GM21717 (cell line): ENCODE data around the gene DRAM1.
A peak's percentile ranks its signal among the peaks of the same experiment; 100 is the strongest.
"Not testable (repeated sequence)": the region's sequence is repeated elsewhere in the genome, so short reads cannot be mapped to it uniquely, and the experiment has no call there.

ENCODE experiments used
- ATAC-seq: cut with Tn5 transposase; IDR thresholded peaks from one replicate; pipeline ENCODE4 v1.9.1; 2021; ENCODE audit warnings: mild to moderate bottlenecking, moderate library complexity; ENCODE audit not compliant: unreplicated experiment

Gene DRAM1

DNA sequence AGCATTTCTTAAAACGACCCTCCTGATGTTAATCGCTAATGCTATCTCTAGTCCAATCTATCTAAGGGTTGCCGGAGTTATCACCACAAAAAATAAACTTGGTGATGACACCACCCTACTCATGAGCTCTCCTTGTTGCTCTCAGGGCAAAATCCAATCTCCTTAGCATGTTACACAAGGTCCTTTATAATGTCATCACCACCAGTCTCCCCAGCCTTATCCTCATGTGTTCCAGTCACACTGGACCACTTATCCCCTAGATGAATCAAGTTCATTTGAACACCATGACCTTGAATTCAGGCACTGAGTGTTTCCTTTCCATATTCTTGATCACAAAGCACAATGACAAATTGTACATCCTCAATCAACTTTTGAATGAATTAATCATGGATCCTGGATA, 19.0 kb upstream of the DRAM1 start:
- ATAC-seq, result no peak

DNA sequence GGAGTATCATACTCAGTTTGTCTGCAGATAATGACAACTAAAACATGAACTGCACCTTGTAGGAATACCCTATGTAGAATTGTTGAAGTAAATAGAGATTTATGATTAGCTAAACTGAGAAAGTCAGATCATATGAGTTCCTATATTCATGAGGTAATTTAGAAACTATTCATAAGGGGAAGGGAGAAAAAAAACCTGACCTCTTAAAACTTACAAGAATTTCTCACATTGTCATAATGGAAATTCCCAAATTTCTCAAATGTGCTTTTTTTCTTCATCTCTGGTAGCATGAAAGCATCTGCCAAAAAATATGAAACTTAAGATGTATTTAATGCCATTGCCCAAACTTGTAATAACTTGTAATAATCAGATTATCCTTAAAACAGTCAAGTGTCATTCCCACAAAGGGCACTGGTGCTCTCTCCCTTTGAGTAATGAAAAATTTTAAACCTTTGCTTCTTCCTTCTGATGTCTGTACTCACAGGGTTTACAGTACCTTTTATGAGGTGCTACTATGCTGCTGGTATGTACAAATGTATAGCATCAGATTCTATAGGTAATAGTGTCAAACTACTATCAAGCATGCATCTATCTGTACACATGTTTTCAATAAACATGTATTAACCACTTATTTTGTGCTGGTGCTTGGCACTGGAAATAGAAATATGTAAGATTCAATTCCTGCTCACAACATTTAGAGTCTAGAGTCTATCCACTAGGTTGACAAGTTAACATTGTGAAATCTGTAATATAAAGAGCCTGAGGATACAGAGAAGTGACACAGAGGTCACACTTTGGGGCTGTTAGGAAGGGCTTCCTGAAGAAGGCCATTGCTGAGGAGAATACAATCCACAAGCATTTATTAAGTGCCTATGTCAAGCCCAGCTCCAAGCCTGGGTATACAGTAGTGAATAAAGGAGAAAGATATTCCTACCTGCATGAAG, 17.4 kb upstream of the DRAM1 start:
- ATAC-seq, result peak; percentile 47

GRCh38 chr12:101861688-101862087, 15.7 kb upstream of the DRAM1 start:
- not testable (repeated sequence) for ATAC-seq

DNA sequence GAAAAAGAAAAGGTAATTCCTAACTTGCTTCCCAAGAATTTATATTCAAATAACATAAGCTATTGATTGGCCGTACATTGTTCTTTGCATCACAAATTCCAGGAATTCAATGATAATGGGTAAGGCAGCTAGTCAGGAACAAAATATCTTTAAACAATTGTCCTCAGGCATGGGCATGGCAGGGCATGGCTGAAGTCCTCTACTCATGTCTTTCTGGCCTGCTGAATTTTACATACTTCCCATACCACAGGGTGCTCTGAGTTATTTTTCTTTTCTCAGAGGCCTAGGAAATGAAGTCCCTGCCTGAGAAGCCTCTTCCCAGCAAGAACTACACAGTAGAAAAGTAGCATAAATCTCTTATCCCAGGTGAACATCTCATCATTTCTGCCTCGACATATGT, 15.1 kb upstream of the DRAM1 start:
- no peak for ATAC-seq

- no peak for ATAC-seq
Measured at GRCh38 chr12:101863981-101864380, 13.4 kb upstream of the DRAM1 start.

- ATAC-seq, result no peak
Measured at GRCh38 chr12:101866615-101867373, 10.6 kb upstream of the DRAM1 start.

DNA sequence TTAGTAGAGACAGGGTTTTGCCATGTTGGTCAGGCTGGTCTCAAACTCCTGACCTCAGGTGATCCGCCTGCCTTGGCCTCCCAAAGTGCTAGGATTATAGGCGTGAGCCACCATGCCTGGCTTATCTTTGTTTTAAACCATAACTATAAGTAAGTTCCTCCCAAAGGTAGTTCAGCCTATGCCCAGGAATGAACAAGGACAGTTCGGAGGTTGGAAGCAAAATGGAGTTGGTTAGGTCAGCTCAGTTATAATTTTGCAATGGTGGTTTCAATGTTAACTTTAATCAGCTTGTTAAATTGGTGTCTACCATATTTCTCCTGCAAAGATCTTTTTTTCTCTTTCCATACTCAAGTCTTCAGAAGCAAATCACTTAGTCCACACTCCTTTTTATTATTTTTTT, 9.8 kb upstream of the DRAM1 start:
- not testable (repeated sequence) for ATAC-seq

- ATAC-seq, result no peak
Measured at GRCh38 chr12:101870925-101871324, 6.5 kb upstream of the DRAM1 start.

DNA sequence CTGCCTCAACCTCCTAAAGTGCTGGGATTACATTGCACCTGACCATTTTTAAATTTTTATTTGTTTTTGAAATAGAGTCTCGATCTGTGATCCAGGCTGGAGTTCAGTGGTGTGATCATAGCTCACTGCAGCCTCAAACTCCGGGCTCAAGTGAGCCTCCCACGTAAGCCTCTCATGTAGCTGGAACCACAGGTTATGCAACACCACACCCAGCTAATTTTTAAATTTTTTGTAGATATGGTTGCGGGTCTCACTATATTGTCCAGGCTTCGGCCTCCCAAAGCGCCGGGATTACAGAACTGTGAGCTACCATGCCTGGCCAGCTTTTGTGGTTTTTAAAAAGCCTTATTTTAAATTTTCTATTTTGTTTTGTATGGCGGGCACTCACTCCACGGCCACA, 2.2 kb upstream of the DRAM1 start:
- no peak for ATAC-seq

DNA sequence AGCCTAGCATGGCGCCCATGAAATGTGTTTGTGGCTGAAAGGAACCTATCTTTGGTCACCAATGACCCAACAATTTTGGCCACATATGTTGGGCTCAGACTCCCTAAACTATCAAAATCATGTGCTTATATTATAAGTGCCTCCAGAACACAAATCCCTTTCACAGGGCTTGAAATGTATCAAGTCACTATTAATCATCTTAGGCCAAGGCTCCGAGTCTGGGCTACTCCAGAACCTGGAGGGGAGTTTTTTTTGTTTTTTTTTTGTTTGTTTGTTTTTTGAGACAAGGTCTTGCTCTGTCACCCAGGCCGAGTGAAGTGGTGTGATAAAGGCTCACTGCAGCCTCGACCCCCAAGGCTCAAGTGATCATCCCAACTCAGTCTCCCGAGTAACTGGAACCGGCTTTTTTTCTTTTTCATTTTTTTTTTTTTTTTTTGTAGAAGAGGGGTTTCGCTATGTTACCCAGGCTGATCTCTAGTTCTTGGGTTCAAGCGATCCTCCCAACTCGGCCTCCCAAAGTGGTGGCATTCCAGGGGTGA, 989 bp upstream of the DRAM1 start:
- no peak for ATAC-seq

DNA sequence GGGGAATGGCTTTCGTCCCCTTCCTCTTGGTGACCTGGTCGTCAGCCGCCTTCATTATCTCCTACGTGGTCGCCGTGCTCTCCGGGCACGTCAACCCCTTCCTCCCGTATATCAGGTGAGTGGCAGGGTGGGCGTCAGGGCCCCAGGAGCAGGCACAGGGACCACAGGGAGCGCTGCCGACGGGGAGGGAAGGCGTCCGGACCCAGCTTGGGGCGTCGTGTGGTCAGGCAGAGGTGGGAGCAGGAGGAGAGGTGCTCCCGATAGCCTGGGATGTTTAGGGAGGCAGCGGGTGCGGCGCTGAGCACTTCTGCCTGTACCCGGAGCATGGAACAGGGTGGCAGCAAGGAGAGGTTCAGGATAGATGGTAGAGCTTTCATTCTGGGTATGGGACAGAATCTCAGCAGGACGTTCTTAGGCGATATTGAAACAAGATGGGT, 444 bp downstream of the DRAM1 start:
- ATAC-seq, result no peak

GRCh38 chr12:101878243-101878821, 952 bp downstream of the DRAM1 start:
- no peak for ATAC-seq

GRCh38 chr12:101880769-101881168, 3.4 kb downstream of the DRAM1 start:
- ATAC-seq, result no peak

DNA sequence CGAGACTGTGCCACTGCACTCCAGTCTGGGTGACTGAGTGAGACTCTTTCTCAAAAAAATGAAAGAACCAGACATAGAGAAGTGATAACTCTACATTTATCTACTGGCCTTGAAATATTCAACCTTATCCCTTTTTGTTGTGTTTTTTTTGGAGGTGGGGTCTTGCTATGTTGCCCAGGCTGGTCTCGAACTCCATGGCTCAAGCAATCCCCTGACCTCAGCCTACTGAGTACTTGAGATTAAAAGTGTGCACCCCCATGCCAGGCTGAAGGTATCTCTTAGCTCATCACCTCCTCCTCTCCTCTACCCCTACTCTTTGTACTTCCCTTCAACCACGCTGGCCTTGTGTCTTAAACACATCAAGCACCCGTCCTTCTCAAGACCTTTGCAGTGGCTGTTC, 3.8 kb downstream of the DRAM1 start:
- ATAC-seq, result no peak

GRCh38 chr12:101884174-101884573, 6.8 kb downstream of the DRAM1 start:
- no peak for ATAC-seq

DNA sequence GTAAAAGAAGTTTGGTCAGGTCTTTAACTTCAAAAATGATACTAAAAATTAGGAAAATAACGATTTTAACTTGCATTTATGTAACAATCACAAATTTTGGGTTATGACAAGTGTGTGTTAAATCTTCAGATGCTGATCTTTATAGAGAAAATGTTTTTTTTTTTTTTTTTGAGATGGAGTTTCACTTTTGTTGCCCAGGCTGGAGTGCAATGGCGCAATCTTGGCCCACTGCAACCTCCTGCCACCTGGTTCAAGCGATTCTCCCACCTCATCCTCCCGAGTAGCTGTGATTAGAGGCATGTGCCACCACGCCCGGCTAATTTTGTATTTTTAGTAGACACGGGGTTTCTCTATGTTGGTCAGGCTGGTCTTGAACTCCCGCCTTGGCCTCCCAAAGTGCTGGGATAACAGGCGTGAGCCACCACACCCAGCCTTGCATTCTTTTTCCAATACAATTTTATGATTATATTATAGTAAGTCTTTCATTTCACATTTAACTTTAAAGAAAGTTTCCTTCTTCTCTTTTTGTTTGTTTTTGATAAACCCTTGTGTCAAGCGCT, 7.5 kb downstream of the DRAM1 start:
- ATAC-seq, result not testable (repeated sequence)

GRCh38 chr12:101885912-101886561, 8.7 kb downstream of the DRAM1 start:
- no peak for ATAC-seq

GRCh38 chr12:101889211-101889752, 11.9 kb downstream of the DRAM1 start:
- ATAC-seq, result no peak

DNA sequence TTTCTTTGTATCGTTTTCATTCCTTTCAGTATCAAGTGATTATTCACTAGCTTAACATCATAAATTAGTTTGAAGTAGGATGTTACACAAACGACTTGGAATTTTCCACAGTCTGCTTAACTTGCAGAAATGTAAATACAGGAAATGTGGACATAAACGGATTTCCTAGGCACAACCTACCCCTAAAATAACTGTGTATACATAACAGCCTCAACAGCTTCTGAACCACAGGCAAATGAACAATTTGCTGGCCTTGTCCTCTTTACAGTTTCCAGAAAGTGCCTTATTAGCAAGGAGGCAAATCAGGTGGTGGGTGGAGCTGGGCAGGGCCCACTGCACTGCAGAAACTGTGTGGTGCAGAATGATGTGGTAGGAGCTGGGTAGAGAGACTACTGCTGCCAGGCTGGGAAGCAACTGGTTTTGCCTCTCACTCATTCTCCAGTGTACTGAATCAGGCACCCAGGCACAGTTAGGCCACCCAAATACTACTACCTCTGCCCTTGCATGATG, 14.1 kb downstream of the DRAM1 start:
- ATAC-seq, result peak; percentile 94

DNA sequence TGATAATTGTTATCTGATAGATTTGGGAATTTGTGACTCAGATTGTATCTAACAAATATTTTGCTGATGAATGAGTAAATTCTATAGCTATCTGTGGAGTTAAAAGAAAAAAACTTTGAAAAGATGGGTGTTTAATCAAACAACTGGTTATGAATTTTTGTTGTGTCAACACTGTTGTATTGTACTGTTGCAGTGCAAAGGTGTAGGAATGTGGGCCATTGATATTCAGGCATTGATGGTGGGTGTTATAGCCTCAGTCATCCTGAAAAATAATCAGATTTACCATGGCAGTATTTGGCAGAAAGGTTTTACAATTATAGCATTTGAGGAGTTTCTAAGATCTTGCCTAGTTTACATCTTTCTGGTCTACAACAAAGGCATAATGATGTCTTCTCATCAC, 15.4 kb downstream of the DRAM1 start:
- ATAC-seq, result no peak
